H1 (cell line): Measurements from ENCODE around the gene CDK15. TPM values are rescaled to one million over a fixed set of nuclear protein-coding genes. Genes with fewer than 3 reads are reported as not detected.

Experiments
- CTCF ChIA-PET: fragments of 300-600 bp; sonication (Branson Sonifier 250); formaldehyde crosslinking; loops from one replicate; lab custom pipeline; 2021; ENCODE audit not compliant: partially characterized antibody; lab: Charles Lee
- POLR2A ChIA-PET: fragments of 300-600 bp; sonication (Branson Sonifier 250); formaldehyde crosslinking; loops from one replicate; lab custom pipeline; 2021; ENCODE audit warnings: inconsistent platforms; ENCODE audit not compliant: partially characterized antibody; lab: Charles Lee
- DNase-seq, 2 experiments: peaks; one replicate each; pipeline versions ENCODE4 v3.0.0 to v3.0.0-alpha.2; 2010 to 2022; ENCODE audit warnings: low spot score in 2 of 2, low read depth in 1 of 2, mixed read lengths in 1 of 2
- FAIRE-seq: peaks from 2 replicates; lab custom pipeline; 2011; peaks lifted over from hg19 to GRCh38; lab: Jason Lieb, UNC
- H2AFZ ChIP-seq: 2 replicates; pipeline ENCODE4 v1.8.1; 2012; ENCODE audit warnings: low read length, inconsistent platforms
- H2AK5ac ChIP-seq: 2 replicates; pipeline ENCODE4 v1.6.1; 2013; ENCODE audit warnings: low read depth, low read length
- H2BK120ac ChIP-seq: replicated peaks from 2 replicates; pipeline ENCODE3; 2013; ENCODE audit warnings: low read depth, low read length, inconsistent platforms
- H2BK12ac ChIP-seq: 2 replicates; pipeline ENCODE4 v1.6.1; 2013; ENCODE audit warnings: low read depth, low read length
- H2BK15ac ChIP-seq: 2 replicates; pipeline ENCODE4 v1.6.1; 2013; ENCODE audit warnings: low read length
- H2BK20ac ChIP-seq: 2 replicates; pipeline ENCODE4 v1.6.1; 2013; ENCODE audit warnings: low read length
- H2BK5ac ChIP-seq: 2 replicates; pipeline ENCODE4 v1.6.1; 2013; ENCODE audit warnings: low read depth, low read length
- H3K14ac ChIP-seq: 2 replicates; pipeline ENCODE4 v1.6.1; 2013; ENCODE audit warnings: inconsistent platforms; ENCODE audit not compliant: insufficient read length
- H3K18ac ChIP-seq: 2 replicates; pipeline ENCODE4 v1.6.1; 2013; ENCODE audit warnings: low read length; ENCODE audit errors: extremely low read depth
- H3K23ac ChIP-seq: 2 replicates; pipeline ENCODE4 v1.6.1; 2013; ENCODE audit warnings: inconsistent platforms; ENCODE audit not compliant: insufficient read length
- H3K23me2 ChIP-seq: 2 replicates; pipeline ENCODE4 v1.6.1; 2013; ENCODE audit warnings: low read depth, low read length
- H3K27ac ChIP-seq: 2 replicates; pipeline ENCODE4 v1.6.1; 2011; ENCODE audit warnings: low read depth, low read length, inconsistent platforms
- H3K27me3 ChIP-seq, 4 experiments: replicated peaks in 1 of 4; 1 replicate in 1 of 4; 2 replicates in 3 of 4; pipeline versions ENCODE4 v1.6.1 to v1.8.1; 2011 to 2013; ENCODE audit warnings: low read length in 3 of 4, mild to moderate bottlenecking in 3 of 4, inconsistent platforms in 2 of 4, mixed read lengths in 2 of 4, moderate library complexity in 1 of 4; ENCODE audit not compliant: control insufficient read depth in 3 of 4, insufficient read depth in 3 of 4; ENCODE audit errors: extremely low read depth in 1 of 4
- H3K36me3 ChIP-seq, 4 experiments: 2 replicates each; pipeline versions ENCODE4 v1.6.1 to v1.8.1; 2011 to 2013; ENCODE audit warnings: mild to moderate bottlenecking in 4 of 4, low read length in 3 of 4, moderate library complexity in 2 of 4, control low read depth in 1 of 4, inconsistent platforms in 1 of 4; ENCODE audit not compliant: insufficient read depth in 4 of 4, control insufficient read depth in 2 of 4
- H3K4ac ChIP-seq: replicated peaks from 2 replicates; pipeline ENCODE3; 2013; ENCODE audit warnings: low read length, low read depth, mixed read lengths, inconsistent platforms; ENCODE audit not compliant: insufficient read length
- H3K4me1 ChIP-seq, 4 experiments: replicated peaks in 1 of 4; 1 replicate in 1 of 4; 2 replicates in 3 of 4; pipeline versions ENCODE4 v1.6.1 to v1.8.1; 2011 to 2013; ENCODE audit warnings: low read length in 3 of 4, inconsistent platforms in 2 of 4, mixed read lengths in 1 of 4; ENCODE audit not compliant: insufficient read depth in 4 of 4, control insufficient read depth in 3 of 4
- H3K4me2 ChIP-seq, 2 experiments: 2 replicates each; pipeline versions ENCODE4 v1.6.1 to v1.8.1; 2011 to 2013; ENCODE audit warnings: low read depth in 2 of 2, low read length in 2 of 2, control low read depth in 1 of 2, inconsistent platforms in 1 of 2, mild to moderate bottlenecking in 1 of 2; ENCODE audit not compliant: insufficient read depth in 1 of 2
- H3K4me3 ChIP-seq, 4 experiments: fragments of 200-600, 300-600 bp in 1 of 4; sonication (generic), shearing (Covaris generic), sonication (Bioruptor Twin) in 1 of 4; 2 replicates each; pipeline versions ENCODE4 v1.5.1 to v1.8.1; 2011 to 2016; ENCODE audit warnings: low read length in 4 of 4, low read depth in 3 of 4, control low read depth in 2 of 4, inconsistent platforms in 2 of 4, mild to moderate bottlenecking in 2 of 4, mixed read lengths in 1 of 4, moderate library complexity in 1 of 4; ENCODE audit not compliant: insufficient read depth in 2 of 4; ENCODE audit errors: extremely low read depth in 1 of 4
- H3K56ac ChIP-seq: replicated peaks from 2 replicates; pipeline ENCODE3; 2013; ENCODE audit warnings: low read depth, mild to moderate bottlenecking, mixed read lengths, low read length, inconsistent platforms; ENCODE audit not compliant: insufficient read length
- H3K79me1 ChIP-seq: 2 replicates; pipeline ENCODE4 v1.6.1; 2013; ENCODE audit warnings: low read depth, low read length, control low read depth
- H3K79me2 ChIP-seq, 2 experiments: 2 replicates each; pipeline versions ENCODE4 v1.6.1 to v1.8.1; 2012 to 2013; ENCODE audit warnings: low read length in 2 of 2, mild to moderate bottlenecking in 2 of 2, inconsistent platforms in 1 of 2; ENCODE audit not compliant: insufficient read depth in 2 of 2, control insufficient read depth in 1 of 2
- H3K9ac ChIP-seq, 4 experiments: replicated peaks in 1 of 4; 1 replicate in 1 of 4; 2 replicates in 3 of 4; pipeline versions ENCODE4 v1.6.1 to v1.8.1; 2011 to 2013; ENCODE audit warnings: low read depth in 3 of 4, low read length in 3 of 4, control low read depth in 2 of 4, mild to moderate bottlenecking in 2 of 4, moderate library complexity in 2 of 4, inconsistent platforms in 1 of 4; ENCODE audit errors: extremely low read depth in 1 of 4
- H3K9me3 ChIP-seq, 2 experiments: 2 replicates each; pipeline versions ENCODE4 v1.6.1 to v1.8.1; 2012 to 2013; ENCODE audit warnings: mild to moderate bottlenecking in 2 of 2, moderate library complexity in 2 of 2, control low read depth in 1 of 2, inconsistent platforms in 1 of 2, low read depth in 1 of 2, low read length in 1 of 2, mixed read lengths in 1 of 2; ENCODE audit not compliant: insufficient read depth in 2 of 2
- H4K20me1 ChIP-seq, 2 experiments: replicated peaks in 1 of 2; 2 replicates each; pipeline versions ENCODE3 to v1.8.1; 2011 to 2013; ENCODE audit warnings: inconsistent platforms in 2 of 2, low read length in 2 of 2, mild to moderate bottlenecking in 1 of 2; ENCODE audit not compliant: insufficient read depth in 2 of 2, control insufficient read depth in 1 of 2
- H4K5ac ChIP-seq: 2 replicates; pipeline ENCODE4 v1.6.1; 2013; ENCODE audit warnings: low read length, low read depth, mixed read lengths, inconsistent platforms; ENCODE audit not compliant: insufficient read length
- H4K8ac ChIP-seq: 2 replicates; pipeline ENCODE4 v1.8.0; 2013; ENCODE audit warnings: mild to moderate bottlenecking, moderate library complexity, low read length, inconsistent platforms; ENCODE audit not compliant: insufficient read depth; ENCODE audit errors: extremely low read depth
- H4K91ac ChIP-seq: replicated peaks from 2 replicates; pipeline ENCODE3; 2013; ENCODE audit warnings: low read length, mixed read lengths, inconsistent platforms; ENCODE audit not compliant: insufficient read length
- CEBPB ChIP-seq: IDR thresholded peaks from 2 replicates; pipeline ENCODE4 v1.6.1; 2012; ENCODE audit warnings: low read depth, low read length
- CHD1 ChIP-seq: IDR thresholded peaks from 2 replicates; pipeline ENCODE4 v1.6.1; 2012; ENCODE audit warnings: low read depth, low read length, improper control_type of control experiment
- CTCF ChIP-seq, 3 experiments: IDR thresholded peaks; 1 replicate in 2 of 3; 2 replicates in 1 of 3; pipeline versions ENCODE4 v1.5.1 to v1.6.1; 2011; ENCODE audit warnings: low read length in 3 of 3, mild to moderate bottlenecking in 3 of 3, inconsistent platforms in 2 of 3, low read depth in 1 of 3, moderate library complexity in 1 of 3; ENCODE audit not compliant: insufficient read depth in 1 of 3; ENCODE audit errors: control extremely low read depth in 1 of 3
- GTF2F1 ChIP-seq: IDR thresholded peaks from 2 replicates; pipeline ENCODE4 v1.6.1; 2012; ENCODE audit warnings: low read depth, low read length, improper control_type of control experiment, borderline replicate concordance
- JUND ChIP-seq: IDR thresholded peaks from 2 replicates; pipeline ENCODE4 v1.6.1; 2011; ENCODE audit warnings: mild to moderate bottlenecking, improper control_type of control experiment, low read length
- KDM5A ChIP-seq: fragments of 200-600 bp; IDR thresholded peaks from 2 replicates; pipeline ENCODE4 v1.7.1; 2012; ENCODE audit warnings: mild to moderate bottlenecking, low read length, inconsistent platforms, mixed read lengths
- NANOG ChIP-seq: IDR thresholded peaks from 2 replicates; pipeline ENCODE4 v1.6.1; 2011; ENCODE audit warnings: low read length, low read depth, mild to moderate bottlenecking, inconsistent platforms; ENCODE audit not compliant: insufficient read depth, poor library complexity, severe bottlenecking
- RAD21 ChIP-seq, 2 experiments: IDR thresholded peaks in 1 of 2; conservative IDR thresholded peaks in 1 of 2; 2 replicates each; pipeline ENCODE4 v1.6.1; 2011; ENCODE audit warnings: low read depth in 2 of 2, low read length in 2 of 2, improper control_type of control experiment in 1 of 2, inconsistent platforms in 1 of 2, mild to moderate bottlenecking in 1 of 2, moderate library complexity in 1 of 2
- RXRA ChIP-seq: IDR thresholded peaks from 2 replicates; pipeline ENCODE4 v1.6.1; 2011; ENCODE audit warnings: low read depth, mild to moderate bottlenecking, low read length, moderate library complexity; ENCODE audit not compliant: insufficient read depth
- SIN3A ChIP-seq, 2 experiments: IDR thresholded peaks in 1 of 2; conservative IDR thresholded peaks in 1 of 2; 2 replicates each; pipeline ENCODE4 v1.6.1; 2011 to 2012; ENCODE audit warnings: low read length in 2 of 2, improper control_type of control experiment in 1 of 2, low read depth in 1 of 2, mild to moderate bottlenecking in 1 of 2
- SIRT6 ChIP-seq: IDR thresholded peaks from one replicate; pipeline ENCODE4 v1.7.1; 2012; ENCODE audit warnings: low read length, inconsistent platforms
- TEAD4 ChIP-seq: IDR thresholded peaks from 2 replicates; pipeline ENCODE4 v1.6.1; 2012; ENCODE audit warnings: low read depth, low read length, inconsistent platforms, mixed read lengths
- polyA plus RNA-seq, 7 experiments: library from polyadenylated mRNA; depleted of rRNA in 3 of 7; stranded (reverse) in 5 of 7; unstranded in 2 of 7; fragments of >200 nt in 5 of 7; fragments of 200-250 nt in 2 of 7; gene quantifications; 1 replicate in 5 of 7; 2 replicates in 1 of 7; 4 replicates in 1 of 7; pipeline versions ENCODE4 v1.2.1 to v1.2.3, GENCODE V29; 2011 to 2013; ENCODE audit warnings: missing spikeins in 2 of 7, mixed read lengths in 2 of 7
- total RNA-seq: library from RNA; stranded (reverse); fragmentation: NEBNext Ultra II Directional; extraction: Animal tissue kit (Norgen Biotek cat#: 25700); gene quantifications from 2 replicates; pipeline ENCODE4 v1.2.1, GENCODE V29; 2021

CDK15 gene
- total and polyA plus RNA-seq, 2 of the 8 experiments (the other 6 are each of a cell fraction or from before 2014, with no cell fraction given), result 0.03 TPM; not detected in 1

- Histone ChIP-seq H4K8ac (no peak overlapping the region), H3K18ac (no peak overlapping the region)
- TF ChIP-seq SIRT6 (no peak), CHD1 (no peak), CEBPB (no peak), KDM5A (no peak), TEAD4 (no peak), NANOG (no peak), GTF2F1 (no peak), JUND (no peak), SIN3A (conservative IDR thresholded peaks at IDR 0.05 in 1 of 2, IDR thresholded peaks at IDR 0.05 in 1 of 2; ENCODE audit: low read depth in 1 of 2, low read length in 2 of 2) (no peak), RXRA (no peak), RAD21 (IDR thresholded peaks at IDR 0.05 in 1 of 2, conservative IDR thresholded peaks at IDR 0.05 in 1 of 2; ENCODE audit: low read depth in 2 of 2, low read length in 2 of 2) (no peak), CTCF (IDR thresholded peaks at IDR 0.05; ENCODE audit: control extremely low read depth in 1 of 3, insufficient read depth in 1 of 3, low read depth in 1 of 3, low read length in 3 of 3) (no peak)
These were observed 28.5 kb upstream of the CDK15 start for GRCh38 chr2:201777869-201778268.

More at GRCh38 chr2:201777869-201778268, 28.5 kb upstream of the CDK15 start:
- no peak overlapping the region for H3K27ac ChIP-seq
- peaks cover 3 to 12% (median 8%) of the 10 kb centered on the region in 4 experiments; a peak in 5 of 7 replicates for H3K4me1 ChIP-seq
- no peak overlapping the region for H3K9ac ChIP-seq
- no peaks in the 10 kb centered on the region for H4K20me1 ChIP-seq
- H2BK15ac ChIP-seq, result no peak overlapping the region
- H3K36me3 ChIP-seq, result no peaks in the 10 kb centered on the region
- no peak overlapping the region for H2BK12ac ChIP-seq
- H3K79me2 ChIP-seq, result peaks cover 3 to 72% of the 10 kb centered on the region in 2 experiments; a peak in 3 of 4 replicates
- H3K23ac ChIP-seq, result no peak overlapping the region
- H4K5ac ChIP-seq, result no peak overlapping the region
- no peak overlapping the region for H3K14ac ChIP-seq
- H3K4ac ChIP-seq, result no peak overlapping the region
- no peak overlapping the region for H3K4me3 ChIP-seq
- no peaks in the 10 kb centered on the region; the same call in 1 of the 2 replicates for H3K79me1 ChIP-seq
- CTCF ChIA-PET, result interaction anchor here (0.5 to 1.7 kb wide), 4 partner anchors 17 to 338 kb away, joined by 3 to 6 read pairs (median 3); no protein-coding TSS in a partner anchor
- H3K56ac ChIP-seq, result no peak overlapping the region
- no peak overlapping the region for H2AFZ ChIP-seq
- POLR2A ChIA-PET, result no interaction called here
- no peak overlapping the region for H2BK20ac ChIP-seq
- peaks cover 14% of the 10 kb centered on the region for H3K23me2 ChIP-seq
- DNase-seq, result no peak
- no peak overlapping the region for H2AK5ac ChIP-seq
- no peak overlapping the region for H2BK5ac ChIP-seq
- H2BK120ac ChIP-seq, result no peak overlapping the region
- no peak for FAIRE-seq
- no peaks in the 10 kb centered on the region for H3K9me3 ChIP-seq
- H3K4me2 ChIP-seq, result no peak overlapping the region
- no peak overlapping the region for H4K91ac ChIP-seq
- H3K27me3 ChIP-seq, result no peaks in the 10 kb centered on the region
